Measurements from ENCODE around the gene ARV1. TPM values are rescaled to one million over a fixed set of nuclear protein-coding genes. Genes with fewer than 3 reads are reported as not detected.
A peak's percentile ranks its signal among the peaks of the same experiment; 100 is the strongest.
"Not testable (repeated sequence)": the region's sequence is repeated elsewhere in the genome, so short reads cannot be mapped to it uniquely, and the experiment has no call there.

The ARV1 gene
- total RNA-seq, 1 donor = 20.3 TPM

DNA sequence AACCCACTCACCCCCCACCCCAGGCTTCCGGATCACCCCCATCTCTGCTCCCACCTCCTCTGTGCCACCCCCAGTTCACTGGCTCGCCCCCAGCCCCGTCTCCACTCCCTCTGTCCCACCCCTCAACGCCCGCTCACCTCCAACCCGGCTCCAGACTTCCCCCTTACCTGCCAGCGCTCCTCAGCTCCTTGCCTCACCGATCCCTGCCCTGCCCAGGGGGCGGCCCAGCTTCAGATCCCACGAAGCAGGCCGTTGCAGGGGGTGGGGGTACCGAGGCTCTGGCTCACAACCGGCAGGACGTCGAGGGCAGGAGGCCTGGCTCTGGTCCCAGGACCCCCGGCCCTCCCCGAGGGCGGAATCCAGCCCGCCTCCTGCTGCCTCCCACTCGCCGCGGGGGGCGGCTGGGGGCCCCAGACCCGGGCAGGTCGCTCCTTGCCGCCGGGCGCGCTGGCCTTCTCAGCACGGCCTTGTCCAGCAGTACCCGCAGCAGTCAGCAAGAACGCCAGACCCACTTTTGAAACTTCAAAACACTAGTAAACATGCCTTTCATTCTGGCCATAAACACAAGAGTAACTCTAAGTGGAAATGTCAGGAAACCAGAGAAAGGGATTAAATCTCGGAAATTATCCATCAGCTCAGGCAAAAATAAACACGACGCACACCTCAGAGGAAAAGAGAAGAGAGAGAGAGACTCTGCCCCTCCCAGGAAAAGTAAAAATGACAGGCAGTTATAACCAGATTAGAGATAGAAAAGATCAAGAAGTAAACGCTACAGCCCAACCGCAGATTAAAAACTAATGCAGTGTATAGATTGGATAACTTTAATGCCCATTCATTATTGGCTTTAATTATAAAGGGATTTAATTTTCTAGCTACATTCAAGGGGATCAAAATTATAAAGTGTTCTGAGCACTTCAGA is 62.2 kb downstream of the ARV1 start:
- Histone ChIP-seq H2AFZ (ENCODE audit: low read length) (no peak overlapping the region), H3K79me2 (ENCODE audit: insufficient read depth, low read length) (no peaks in the 10 kb centered on the region), H3K9me3 (ENCODE audit: low read depth, low read length) (no peaks in the 10 kb centered on the region), H4K20me1 (ENCODE audit: insufficient read depth, low read length) (no peaks in the 10 kb centered on the region), H3K36me3 (ENCODE audit: insufficient read depth, low read length) (no peaks in the 10 kb centered on the region), H3K4me2 (ENCODE audit: insufficient read depth, low read length) (peak overlapping the region; percentile 79), H3K4me3 (ENCODE audit: insufficient read depth, low read length) (peak overlapping the region; percentile 77), H3K27ac (ENCODE audit: low read depth, low read length) (no peak overlapping the region), H3K4me1 (ENCODE audit: insufficient read depth, low read length) (peaks cover 6% of the 10 kb centered on the region), H3K27me3 (ENCODE audit: insufficient read depth, low read length) (peaks cover 15% of the 10 kb centered on the region)
- TF ChIP-seq, protein P1, sequence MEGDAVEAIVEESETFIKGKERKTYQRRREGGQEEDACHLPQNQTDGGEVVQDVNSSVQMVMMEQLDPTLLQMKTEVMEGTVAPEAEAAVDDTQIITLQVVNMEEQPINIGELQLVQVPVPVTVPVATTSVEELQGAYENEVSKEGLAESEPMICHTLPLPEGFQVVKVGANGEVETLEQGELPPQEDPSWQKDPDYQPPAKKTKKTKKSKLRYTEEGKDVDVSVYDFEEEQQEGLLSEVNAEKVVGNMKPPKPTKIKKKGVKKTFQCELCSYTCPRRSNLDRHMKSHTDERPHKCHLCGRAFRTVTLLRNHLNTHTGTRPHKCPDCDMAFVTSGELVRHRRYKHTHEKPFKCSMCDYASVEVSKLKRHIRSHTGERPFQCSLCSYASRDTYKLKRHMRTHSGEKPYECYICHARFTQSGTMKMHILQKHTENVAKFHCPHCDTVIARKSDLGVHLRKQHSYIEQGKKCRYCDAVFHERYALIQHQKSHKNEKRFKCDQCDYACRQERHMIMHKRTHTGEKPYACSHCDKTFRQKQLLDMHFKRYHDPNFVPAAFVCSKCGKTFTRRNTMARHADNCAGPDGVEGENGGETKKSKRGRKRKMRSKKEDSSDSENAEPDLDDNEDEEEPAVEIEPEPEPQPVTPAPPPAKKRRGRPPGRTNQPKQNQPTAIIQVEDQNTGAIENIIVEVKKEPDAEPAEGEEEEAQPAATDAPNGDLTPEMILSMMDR (IDR thresholded peaks at IDR 0.05; ENCODE audit: extremely low read depth, low read depth, low read length) = no peak
- DNase-seq (ENCODE audit: insufficient read length, low spot score, missing footprints) = peak; percentile 86

DNA sequence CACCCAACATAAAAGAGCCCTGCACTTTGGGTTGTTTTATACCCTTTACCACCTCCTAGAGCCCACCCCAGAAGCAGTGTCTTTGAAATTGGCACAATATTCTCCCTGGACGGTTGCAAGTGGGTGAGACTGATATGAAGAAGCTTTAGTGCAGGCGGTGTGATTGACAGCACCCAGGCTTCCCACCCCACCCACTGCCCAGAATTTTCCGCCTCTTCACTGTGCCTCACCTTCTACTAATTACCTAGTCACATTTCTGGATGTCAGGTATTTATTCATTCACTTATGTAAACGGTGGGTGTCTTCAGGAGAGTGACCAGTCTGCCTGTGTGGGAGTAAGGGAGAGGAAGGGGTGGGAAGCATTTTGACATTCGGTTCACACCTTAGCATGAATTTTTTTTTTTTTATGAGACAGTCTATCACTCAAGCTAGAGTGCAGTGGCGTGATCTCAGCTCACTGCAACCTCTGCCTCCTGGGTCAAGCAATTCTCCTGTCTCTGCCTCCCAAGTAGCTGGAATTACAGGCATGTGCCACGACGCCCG is 62.9 kb downstream of the ARV1 start:
- peaks cover 6% of the 10 kb centered on the region for H3K4me1 ChIP-seq (ENCODE audit: insufficient read depth, low read length)
- H3K4me2 ChIP-seq (ENCODE audit: insufficient read depth, low read length) = no peak overlapping the region

DNA sequence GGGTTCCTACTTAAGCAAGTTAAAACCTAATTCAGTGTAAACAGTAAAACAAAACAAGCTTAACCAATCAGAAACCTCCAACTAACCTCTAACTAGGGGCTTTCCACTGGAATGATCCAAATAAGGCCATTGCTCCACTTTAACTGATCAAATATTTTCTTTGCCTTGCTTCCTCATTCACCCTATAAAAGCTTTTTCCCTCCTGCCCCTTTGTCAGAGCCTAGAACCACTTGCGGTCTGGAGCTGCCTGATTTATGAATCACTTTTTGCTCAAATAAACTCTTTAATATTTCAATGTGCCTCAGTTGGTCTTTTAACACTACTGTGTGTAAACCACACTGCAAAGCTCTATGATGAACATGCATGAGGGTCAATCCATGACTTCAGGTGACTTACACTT is 65.7 kb downstream of the ARV1 start:
- Histone ChIP-seq H3K27me3 (ENCODE audit: insufficient read depth, low read length) (peaks cover 3% of the 10 kb centered on the region), H3K36me3 (ENCODE audit: insufficient read depth, low read length) (no peaks in the 10 kb centered on the region), H3K9me3 (ENCODE audit: low read depth, low read length) (no peaks in the 10 kb centered on the region), H3K27ac (ENCODE audit: low read depth, low read length) (no peak overlapping the region), H3K4me2 (ENCODE audit: insufficient read depth, low read length) (no peak overlapping the region), H3K4me3 (ENCODE audit: insufficient read depth, low read length) (no peak overlapping the region), H3K4me1 (ENCODE audit: insufficient read depth, low read length) (no peaks in the 10 kb centered on the region), H4K20me1 (ENCODE audit: insufficient read depth, low read length) (no peaks in the 10 kb centered on the region), H3K79me2 (ENCODE audit: insufficient read depth, low read length) (no peaks in the 10 kb centered on the region), H2AFZ (ENCODE audit: low read length) (no peak overlapping the region)
- no peak for DNase-seq (ENCODE audit: insufficient read length, low spot score, missing footprints)
- TF ChIP-seq, protein P1 (IDR thresholded peaks at IDR 0.05; ENCODE audit: extremely low read depth, low read depth, low read length) = no peak

More for the DNA sequence above, 62.9 kb downstream of the ARV1 start:
- no peaks in the 10 kb centered on the region for H4K20me1 ChIP-seq (ENCODE audit: insufficient read depth, low read length)
- H2AFZ ChIP-seq (ENCODE audit: low read length) = no peak overlapping the region
- no peak overlapping the region for H3K27ac ChIP-seq (ENCODE audit: low read depth, low read length)
- H3K27me3 ChIP-seq (ENCODE audit: insufficient read depth, low read length) = peaks cover 15% of the 10 kb centered on the region
- no peak overlapping the region for H3K4me3 ChIP-seq (ENCODE audit: insufficient read depth, low read length)
- TF ChIP-seq, protein P1 (IDR thresholded peaks at IDR 0.05; ENCODE audit: extremely low read depth, low read depth, low read length) = no peak
- H3K79me2 ChIP-seq (ENCODE audit: insufficient read depth, low read length) = no peaks in the 10 kb centered on the region
- no peak for DNase-seq (ENCODE audit: insufficient read length, low spot score, missing footprints)
- no peaks in the 10 kb centered on the region for H3K9me3 ChIP-seq (ENCODE audit: low read depth, low read length)
- H3K36me3 ChIP-seq (ENCODE audit: insufficient read depth, low read length) = no peaks in the 10 kb centered on the region

DNA sequence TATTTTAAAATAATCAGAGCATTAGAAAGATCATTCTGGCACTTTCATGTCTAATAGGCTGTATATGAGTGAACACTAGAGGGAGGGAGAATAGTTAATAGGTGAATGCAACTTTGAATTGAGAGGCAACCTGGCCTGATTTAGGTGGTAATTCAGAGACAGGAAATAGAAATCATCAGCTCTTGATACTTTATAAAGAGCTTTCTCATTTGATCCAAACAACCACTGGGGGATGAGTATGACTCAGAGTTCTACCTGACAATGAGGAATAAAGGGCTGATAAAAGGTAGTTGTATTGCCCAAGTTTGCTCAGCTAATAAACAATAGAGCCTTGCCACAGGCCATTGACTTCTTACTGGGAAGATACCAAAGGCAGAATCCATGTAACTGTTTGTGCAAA is 66.4 kb downstream of the ARV1 start:
- no peaks in the 10 kb centered on the region for H3K9me3 ChIP-seq (ENCODE audit: low read depth, low read length)
- H3K27me3 ChIP-seq (ENCODE audit: insufficient read depth, low read length) = peaks cover 3% of the 10 kb centered on the region
- no peak for DNase-seq (ENCODE audit: insufficient read length, low spot score, missing footprints)
- H3K79me2 ChIP-seq (ENCODE audit: insufficient read depth, low read length) = no peaks in the 10 kb centered on the region
- H3K4me3 ChIP-seq (ENCODE audit: insufficient read depth, low read length) = no peak overlapping the region
- TF ChIP-seq, protein P1 (IDR thresholded peaks at IDR 0.05; ENCODE audit: extremely low read depth, low read depth, low read length) = no peak
- no peaks in the 10 kb centered on the region for H3K4me1 ChIP-seq (ENCODE audit: insufficient read depth, low read length)
- H3K36me3 ChIP-seq (ENCODE audit: insufficient read depth, low read length) = no peaks in the 10 kb centered on the region
- H2AFZ ChIP-seq (ENCODE audit: low read length) = no peak overlapping the region
- H3K27ac ChIP-seq (ENCODE audit: low read depth, low read length) = no peak overlapping the region
- H4K20me1 ChIP-seq (ENCODE audit: insufficient read depth, low read length) = no peaks in the 10 kb centered on the region
- H3K4me2 ChIP-seq (ENCODE audit: insufficient read depth, low read length) = no peak overlapping the region

DNA sequence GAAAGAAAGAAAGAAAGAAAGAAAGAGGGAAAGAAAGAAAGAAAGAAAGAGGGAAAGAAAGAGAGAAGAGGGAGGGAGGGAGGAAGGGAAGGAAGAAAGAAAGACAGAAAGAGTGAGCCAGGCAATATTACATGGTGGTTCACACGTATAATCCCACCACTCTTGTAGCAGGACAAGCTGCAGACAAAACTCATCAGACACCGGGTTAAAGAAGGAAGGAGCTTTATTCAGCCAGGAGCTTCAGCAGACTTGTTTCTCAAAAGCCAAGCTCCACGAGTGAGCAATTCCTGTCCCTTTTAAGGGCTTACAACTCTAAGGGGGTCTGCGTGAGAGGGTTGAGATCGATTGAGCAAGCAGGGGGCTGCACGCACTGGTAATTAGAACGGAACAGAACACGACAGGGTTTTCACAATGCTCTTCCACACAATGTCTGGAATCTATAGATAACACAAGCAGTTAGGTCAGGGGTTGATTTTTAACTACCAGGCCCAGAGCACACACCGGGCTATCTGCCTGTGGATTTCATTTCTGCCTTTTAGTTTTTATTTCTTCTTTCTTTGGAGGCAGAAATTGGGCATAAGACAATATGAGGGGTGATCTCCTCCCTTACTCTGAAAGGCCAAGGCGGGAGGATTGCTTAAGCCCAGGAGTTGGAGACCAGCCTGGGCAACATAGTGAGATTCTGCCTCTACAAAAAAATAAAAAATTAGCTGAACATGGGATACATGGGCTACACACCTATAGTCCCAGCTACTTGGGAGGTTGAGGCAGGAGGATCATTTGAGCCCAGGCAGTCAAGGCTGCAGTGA is 67.2 kb downstream of the ARV1 start:
- not testable (repeated sequence) for H3K27ac ChIP-seq (ENCODE audit: low read depth, low read length); H3K4me1 ChIP-seq (ENCODE audit: insufficient read depth, low read length); H3K4me2 ChIP-seq (ENCODE audit: insufficient read depth, low read length); H3K27me3 ChIP-seq (ENCODE audit: insufficient read depth, low read length); H2AFZ ChIP-seq (ENCODE audit: low read length); H4K20me1 ChIP-seq (ENCODE audit: insufficient read depth, low read length); H3K9me3 ChIP-seq (ENCODE audit: low read depth, low read length); DNase-seq (ENCODE audit: insufficient read length, low spot score, missing footprints); H3K79me2 ChIP-seq (ENCODE audit: insufficient read depth, low read length); H3K36me3 ChIP-seq (ENCODE audit: insufficient read depth, low read length); H3K4me3 ChIP-seq (ENCODE audit: insufficient read depth, low read length)

Data from osteoblast (primary cell).